Measurements from ENCODE around the gene EPHA8. TPM values are rescaled to one million over a fixed set of nuclear protein-coding genes. Genes with fewer than 3 reads are reported as not detected.

The EPHA8 gene
- total RNA-seq, result not detected

GRCh38 chr1:22562584-22563583, at the start of gene EPHA8:
TSS of gene EPHA8 (plus strand) at chr1:22563489. CDS start at chr1:22563636, 147 bp downstream.
- DNase-seq (ENCODE audit: low read depth in 2 of 3, low spot score in 2 of 3), result no peak

- no peak for DNase-seq (ENCODE audit: low read depth in 2 of 3, low spot score in 2 of 3)
Observed at GRCh38 chr1:22516906-22517571, 46.2 kb upstream of the EPHA8 start.

- no peak for DNase-seq (ENCODE audit: low read depth in 2 of 3, low spot score in 2 of 3)
Observed at GRCh38 chr1:22517956-22518355, 45.3 kb upstream of the EPHA8 start.

- no peak for DNase-seq (ENCODE audit: low read depth in 2 of 3, low spot score in 2 of 3)
Observed at GRCh38 chr1:22518379-22518778, 44.9 kb upstream of the EPHA8 start.

GRCh38 chr1:22520871-22521270, 42.4 kb upstream of the EPHA8 start:
- DNase-seq (ENCODE audit: low read depth in 2 of 3, low spot score in 2 of 3), result no peak

- no peak for DNase-seq (ENCODE audit: low read depth in 2 of 3, low spot score in 2 of 3)
Observed at GRCh38 chr1:22521692-22522091, 41.6 kb upstream of the EPHA8 start.

GRCh38 chr1:22522221-22522743, 41.0 kb upstream of the EPHA8 start:
- no peak for DNase-seq (ENCODE audit: low read depth in 2 of 3, low spot score in 2 of 3)

- no peak for DNase-seq (ENCODE audit: low read depth in 2 of 3, low spot score in 2 of 3)
Observed at GRCh38 chr1:22524481-22524880, 38.8 kb upstream of the EPHA8 start.

- no peak for DNase-seq (ENCODE audit: low read depth in 2 of 3, low spot score in 2 of 3)
Observed at GRCh38 chr1:22525211-22525610, 38.1 kb upstream of the EPHA8 start.

GRCh38 chr1:22525646-22526045, 37.6 kb upstream of the EPHA8 start:
- no peak for DNase-seq (ENCODE audit: low read depth in 2 of 3, low spot score in 2 of 3)

GRCh38 chr1:22526098-22526497, 37.2 kb upstream of the EPHA8 start:
- no peak for DNase-seq (ENCODE audit: low read depth in 2 of 3, low spot score in 2 of 3)

- no peak for DNase-seq (ENCODE audit: low read depth in 2 of 3, low spot score in 2 of 3)
Observed at GRCh38 chr1:22526677-22527076, 36.6 kb upstream of the EPHA8 start.

GRCh38 chr1:22527122-22527521, 36.2 kb upstream of the EPHA8 start:
- no peak for DNase-seq (ENCODE audit: low read depth in 2 of 3, low spot score in 2 of 3)

- DNase-seq (ENCODE audit: low read depth in 2 of 3, low spot score in 2 of 3), result no peak
Observed at GRCh38 chr1:22527555-22528296, 35.6 kb upstream of the EPHA8 start.

- no peak for DNase-seq (ENCODE audit: low read depth in 2 of 3, low spot score in 2 of 3)
Observed at GRCh38 chr1:22528451-22528850, 34.8 kb upstream of the EPHA8 start.

- no peak for DNase-seq (ENCODE audit: low read depth in 2 of 3, low spot score in 2 of 3)
Observed at GRCh38 chr1:22529901-22530621, 33.2 kb upstream of the EPHA8 start.

GRCh38 chr1:22530715-22531114, 32.6 kb upstream of the EPHA8 start:
- no peak for DNase-seq (ENCODE audit: low read depth in 2 of 3, low spot score in 2 of 3)

- DNase-seq (ENCODE audit: low read depth in 2 of 3, low spot score in 2 of 3), result no peak
Observed at GRCh38 chr1:22531251-22531650, 32.0 kb upstream of the EPHA8 start.

GRCh38 chr1:22533244-22533895, 29.9 kb upstream of the EPHA8 start:
- DNase-seq (ENCODE audit: low read depth in 2 of 3, low spot score in 2 of 3), result no peak

- no peak for DNase-seq (ENCODE audit: low read depth in 2 of 3, low spot score in 2 of 3)
Observed at GRCh38 chr1:22534951-22535350, 28.3 kb upstream of the EPHA8 start.

Data from hematopoietic multipotent progenitor cell (in vitro differentiated cells).